GM12864 (cell line): ENCODE data around the gene PHC3.

Experiments
- DNase-seq: peaks from one replicate; pipeline ENCODE4 v3.0.0-alpha.2; 2011; ENCODE audit warnings: low read depth
- H3K4me3 ChIP-seq: 2 replicates; pipeline ENCODE4 v1.5.1; 2011; ENCODE audit warnings: mild to moderate bottlenecking, low read depth, low read length, control low read depth
- CTCF ChIP-seq: IDR thresholded peaks from 2 replicates; pipeline ENCODE4 v1.5.1; 2011; ENCODE audit warnings: low read depth, mild to moderate bottlenecking, moderate library complexity, low read length, control low read depth, inconsistent platforms; ENCODE audit errors: missing control alignments

Gene PHC3

GRCh38 chr3:170095771-170096170 is 85.8 kb downstream of the PHC3 start:
- no peak for DNase-seq
- H3K4me3 ChIP-seq = no peak overlapping the region
- TF ChIP-seq CTCF = no peak

- H3K4me3 ChIP-seq = no peak overlapping the region
- TF ChIP-seq CTCF = no peak
- no peak for DNase-seq
Observed at GRCh38 chr3:170092907-170093306, 88.6 kb downstream of the PHC3 start.

GRCh38 chr3:170090601-170090981 is 90.9 kb downstream of the PHC3 start:
- no peak overlapping the region for H3K4me3 ChIP-seq
- no peak for DNase-seq
- TF ChIP-seq CTCF = no peak

GRCh38 chr3:170089862-170090600 is 91.5 kb downstream of the PHC3 start:
- TF ChIP-seq CTCF = no peak
- no peak overlapping the region for H3K4me3 ChIP-seq
- DNase-seq = no peak

- TF ChIP-seq CTCF = no peak
- DNase-seq = no peak
- H3K4me3 ChIP-seq = no peak overlapping the region
Observed at GRCh38 chr3:170085396-170085795, 96.1 kb downstream of the PHC3 start.

GRCh38 chr3:170083343-170083742 is 98.2 kb downstream of the PHC3 start:
- no peak for TF ChIP-seq CTCF
- DNase-seq = no peak
- no peak overlapping the region for H3K4me3 ChIP-seq

GRCh38 chr3:170081079-170081741 is 100.3 kb downstream of the PHC3 start:
- TF ChIP-seq CTCF = no peak

More at GRCh38 chr3:170081079-170081741, 100.3 kb downstream of the PHC3 start:
- no peak for DNase-seq
- no peak overlapping the region for H3K4me3 ChIP-seq
